Ascending aorta (tissue), 2 donors: ENCODE measurements around the gene CALHM2. TPM values are rescaled to one million over a fixed set of nuclear protein-coding genes. Genes with fewer than 3 reads are reported as not detected.
A peak's percentile ranks its signal among the peaks of the same experiment; 100 is the strongest.

ENCODE experiments used
- DNase-seq, 2 donors: peaks; one replicate each; pipeline ENCODE4 v3.0.0-alpha.2; 2019; ENCODE audit warnings: low spot score in 2 of 2
- H3K27ac ChIP-seq, 2 donors: fragments of 200-600 bp; sonication (generic); one replicate each; pipeline ENCODE4 v1.5.1; 2016 to 2017; ENCODE audit warnings: mild to moderate bottlenecking in 1 of 2
- H3K27me3 ChIP-seq: fragments of 200-600 bp; sonication (generic); one replicate; pipeline ENCODE4 v1.5.1; 2017
- H3K36me3 ChIP-seq, 2 donors: fragments of 200-600 bp; sonication (generic); one replicate each; pipeline ENCODE4 v1.5.1; 2016
- H3K4me1 ChIP-seq, 2 donors: fragments of 200-600 bp; sonication (generic); one replicate each; pipeline ENCODE4 v1.5.1; 2016 to 2017; ENCODE audit warnings: mild to moderate bottlenecking in 1 of 2
- H3K4me3 ChIP-seq, 2 donors: fragments of 200-600 bp; sonication (generic); one replicate each; pipeline ENCODE4 v1.5.1; 2016 to 2017; ENCODE audit warnings: mild to moderate bottlenecking in 1 of 2
- H3K9me3 ChIP-seq, 2 donors: fragments of 200-600 bp; sonication (generic); one replicate each; pipeline ENCODE4 v1.5.1; 2016
- intact Hi-C: fragments of 100-400 bp; cut with DNase I; formaldehyde crosslinking; loops from one replicate; pipeline ENCODE4 v1.15.1; 2023
- total RNA-seq: library from RNA; depleted of rRNA; stranded (reverse); fragments of >200 nt; gene quantifications from one replicate; pipeline ENCODE4 v1.1.0, GENCODE V29; 2016
- TF ChIP-seq, protein P1 (sequence below), 3 experiments: fragments of 200-600 bp in 2 of 3; fragments of 450-650 bp in 1 of 3; sonication (generic) in 2 of 3; IDR thresholded peaks; one replicate each; pipeline ENCODE4 v1.5.1; 2016 to 2019; ENCODE audit warnings: antibody characterized with exemption in 3 of 3, mild to moderate bottlenecking in 1 of 3, moderate library complexity in 1 of 3

Gene CALHM2
- total RNA-seq, 1 donor from 2014 or later: 124 TPM

DNA sequence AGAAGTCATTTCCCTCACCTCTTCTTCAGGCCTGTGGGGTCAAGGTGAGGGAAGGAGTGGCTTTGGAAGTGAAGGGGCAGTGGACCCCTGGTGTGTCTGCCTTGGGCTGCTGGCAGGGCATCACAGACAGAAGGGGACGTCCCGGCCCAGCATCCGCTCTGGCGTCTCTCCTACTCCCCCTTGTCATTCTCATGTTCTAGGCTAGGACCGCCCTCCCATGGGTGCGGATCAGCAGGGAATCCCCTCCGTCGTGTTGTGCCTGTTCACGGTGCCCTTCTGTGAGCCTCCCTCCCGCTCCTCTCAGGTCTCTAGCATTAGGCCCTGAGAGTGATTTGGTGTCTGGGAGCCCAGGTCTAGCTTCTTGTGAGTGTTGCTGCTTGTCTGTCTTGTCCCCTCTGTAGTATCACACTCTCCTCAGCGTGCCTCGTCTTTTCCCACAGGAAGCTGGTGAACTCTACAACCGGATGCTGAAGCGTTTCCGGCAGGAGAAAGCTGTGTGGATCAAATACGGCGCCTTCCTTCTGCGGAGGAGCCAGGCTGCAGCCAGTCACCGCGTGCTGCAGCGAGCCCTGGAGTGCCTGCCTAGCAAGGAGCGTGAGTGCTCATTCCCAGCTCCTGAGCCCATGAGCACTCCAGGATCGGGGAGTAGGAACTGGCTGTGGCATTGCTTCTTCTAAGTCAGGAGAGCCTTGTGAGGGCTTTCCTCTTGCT lies 8.5 kb downstream of the CALHM2 start:
- peaks cover 29 to 34% of the 10 kb centered on the region in 2 donors for H3K4me1 ChIP-seq
- no peaks in the 10 kb centered on the region for H3K9me3 ChIP-seq
- intact Hi-C loops: no loop called here
- TF ChIP-seq, protein P1, sequence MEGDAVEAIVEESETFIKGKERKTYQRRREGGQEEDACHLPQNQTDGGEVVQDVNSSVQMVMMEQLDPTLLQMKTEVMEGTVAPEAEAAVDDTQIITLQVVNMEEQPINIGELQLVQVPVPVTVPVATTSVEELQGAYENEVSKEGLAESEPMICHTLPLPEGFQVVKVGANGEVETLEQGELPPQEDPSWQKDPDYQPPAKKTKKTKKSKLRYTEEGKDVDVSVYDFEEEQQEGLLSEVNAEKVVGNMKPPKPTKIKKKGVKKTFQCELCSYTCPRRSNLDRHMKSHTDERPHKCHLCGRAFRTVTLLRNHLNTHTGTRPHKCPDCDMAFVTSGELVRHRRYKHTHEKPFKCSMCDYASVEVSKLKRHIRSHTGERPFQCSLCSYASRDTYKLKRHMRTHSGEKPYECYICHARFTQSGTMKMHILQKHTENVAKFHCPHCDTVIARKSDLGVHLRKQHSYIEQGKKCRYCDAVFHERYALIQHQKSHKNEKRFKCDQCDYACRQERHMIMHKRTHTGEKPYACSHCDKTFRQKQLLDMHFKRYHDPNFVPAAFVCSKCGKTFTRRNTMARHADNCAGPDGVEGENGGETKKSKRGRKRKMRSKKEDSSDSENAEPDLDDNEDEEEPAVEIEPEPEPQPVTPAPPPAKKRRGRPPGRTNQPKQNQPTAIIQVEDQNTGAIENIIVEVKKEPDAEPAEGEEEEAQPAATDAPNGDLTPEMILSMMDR (IDR thresholded peaks at IDR 0.05): no peak
- H3K4me3 ChIP-seq: no peak overlapping the region
- H3K27ac ChIP-seq: peak overlapping the region; percentile 3 to 90
- H3K36me3 ChIP-seq: peaks cover 71 to 86% of the 10 kb centered on the region in 2 donors
- no peaks in the 10 kb centered on the region for H3K27me3 ChIP-seq
- DNase-seq: no peak

DNA sequence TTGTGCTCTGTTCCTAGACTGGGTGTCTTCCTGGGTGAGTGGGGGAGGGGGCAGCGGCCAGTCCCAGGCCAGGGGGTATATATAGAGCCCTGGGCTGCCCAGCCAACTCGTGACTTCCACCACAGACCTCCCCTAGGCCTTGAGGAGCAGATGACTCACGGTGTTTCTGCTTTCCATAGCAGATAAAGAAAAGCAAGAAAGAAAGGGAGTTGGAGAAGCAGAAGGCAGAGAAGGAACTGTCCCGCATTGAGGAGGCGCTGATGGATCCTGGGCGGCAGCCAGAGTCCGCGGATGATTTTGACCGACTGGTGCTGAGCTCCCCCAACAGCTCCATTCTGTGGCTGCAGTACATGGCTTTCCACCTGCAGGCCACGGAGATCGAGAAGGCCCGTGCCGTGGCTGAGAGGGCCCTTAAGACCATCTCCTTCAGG lies 10.1 kb downstream of the CALHM2 start:
- no peaks in the 10 kb centered on the region for H3K9me3 ChIP-seq
- TF ChIP-seq, protein P1 (IDR thresholded peaks at IDR 0.05): no peak
- peaks cover 16 to 21% of the 10 kb centered on the region in 2 donors for H3K4me1 ChIP-seq
- intact Hi-C loops: no loop called here
- DNase-seq: no peak
- no peaks in the 10 kb centered on the region for H3K27me3 ChIP-seq
- H3K4me3 ChIP-seq: no peak overlapping the region
- peaks cover 68 to 87% of the 10 kb centered on the region in 2 donors for H3K36me3 ChIP-seq
- H3K27ac ChIP-seq: peak overlapping the region; percentile 25 to 90

DNA sequence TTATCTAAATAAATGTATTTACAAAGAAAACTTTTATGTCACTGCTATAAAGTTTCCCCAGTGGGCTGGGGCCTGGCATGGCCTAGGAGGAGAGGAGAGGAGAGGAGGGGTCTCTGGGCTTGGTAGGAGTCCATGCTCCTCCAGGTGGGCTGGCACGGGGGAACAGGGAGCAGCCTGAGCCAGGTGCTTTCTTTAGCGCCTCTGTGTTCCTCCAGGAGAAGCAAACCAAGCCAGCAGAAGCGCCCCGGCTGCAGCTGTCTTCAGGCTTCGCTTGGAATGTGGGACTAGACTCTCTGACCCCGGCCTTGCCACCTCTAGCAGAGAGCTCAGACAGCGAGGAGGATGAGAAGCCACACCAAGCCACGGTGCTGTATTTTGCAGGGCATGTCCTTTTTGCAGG lies 10.6 kb downstream of the CALHM2 start:
- Histone ChIP-seq H3K27me3 (no peaks in the 10 kb centered on the region), H3K27ac (peak overlapping the region; percentile 25 to 90), H3K36me3 (peaks cover 66 to 87% of the 10 kb centered on the region in 2 donors), H3K9me3 (no peaks in the 10 kb centered on the region), H3K4me3 (no peak overlapping the region), H3K4me1 (peaks cover 11 to 17% of the 10 kb centered on the region in 2 donors)
- DNase-seq: no peak
- TF ChIP-seq, protein P1 (IDR thresholded peaks at IDR 0.05): no peak
- intact Hi-C loops: no loop called here

DNA sequence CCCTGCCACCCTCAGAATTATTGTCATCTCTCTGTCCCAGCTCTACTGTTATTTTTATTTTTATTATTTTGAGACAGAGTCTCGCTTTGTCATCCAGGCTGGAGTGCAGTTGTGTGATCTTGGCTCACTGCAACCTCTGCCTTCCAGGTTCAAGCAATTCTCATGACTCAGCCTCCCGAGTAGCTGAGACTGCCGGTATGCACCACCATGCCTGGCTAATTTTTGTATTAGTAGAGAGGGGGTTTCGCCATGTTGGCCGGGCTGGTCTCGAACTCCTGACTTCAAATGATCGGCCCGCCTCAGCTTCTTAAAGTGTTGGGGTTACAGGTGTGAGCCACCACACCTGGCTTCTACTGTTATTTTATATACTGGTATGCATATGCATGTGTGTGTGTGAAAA lies 11.0 kb downstream of the CALHM2 start:
- Histone ChIP-seq H3K27me3 (no peaks in the 10 kb centered on the region), H3K4me1 (peaks cover 9 to 13% of the 10 kb centered on the region in 2 donors), H3K27ac (peak overlapping the region in 1 of 2 donors; percentile 90), H3K9me3 (no peaks in the 10 kb centered on the region), H3K36me3 (peaks cover 68 to 89% of the 10 kb centered on the region in 2 donors), H3K4me3 (no peak overlapping the region)
- TF ChIP-seq, protein P1 (IDR thresholded peaks at IDR 0.05): no peak
- no peak for DNase-seq
- intact Hi-C loops: no loop called here

DNA sequence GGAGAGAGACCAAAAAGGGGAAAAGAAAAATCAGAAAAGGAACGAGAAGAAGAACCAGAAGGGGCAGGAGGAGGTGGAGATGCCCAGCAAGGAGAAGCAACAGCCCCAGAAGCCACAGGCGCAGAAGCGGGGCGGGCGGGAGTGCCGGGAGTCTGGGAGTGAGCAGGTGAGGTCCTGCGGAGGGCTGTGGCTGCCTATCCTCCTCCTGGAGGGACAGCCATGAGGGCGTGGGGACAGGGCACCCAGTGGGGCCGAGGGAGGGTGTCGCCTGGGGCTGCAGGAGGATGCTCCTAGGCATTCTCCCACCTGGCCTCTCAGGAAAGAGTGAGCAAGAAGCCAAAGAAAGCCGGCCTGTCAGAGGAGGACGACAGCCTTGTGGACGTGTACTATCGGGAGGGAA lies 11.8 kb downstream of the CALHM2 start:
- Histone ChIP-seq H3K4me1 (peaks cover 5 to 9% of the 10 kb centered on the region in 2 donors), H3K27me3 (no peaks in the 10 kb centered on the region), H3K4me3 (no peak overlapping the region), H3K36me3 (peaks cover 70 to 97% of the 10 kb centered on the region in 2 donors), H3K27ac (no peak overlapping the region), H3K9me3 (no peaks in the 10 kb centered on the region)
- TF ChIP-seq, protein P1 (IDR thresholded peaks at IDR 0.05): no peak
- DNase-seq: no peak
- intact Hi-C loops: no loop called here
